Upper lobe of left lung (tissue), 4 donors: ENCODE data around the gene CAMSAP3.

Experiments used
- EP300 ChIP-seq, 4 donors: sonication (generic); formaldehyde crosslinking; IDR thresholded peaks; one replicate each; pipeline ENCODE4 v1.5.1; 2017; ENCODE audit warnings: antibody characterized with exemption in 4 of 4, control low read depth in 2 of 4
- POLR2A ChIP-seq, 4 donors: fragments of 450-650 bp; IDR thresholded peaks; one replicate each; pipeline ENCODE4 v1.5.1; 2016 to 2017; ENCODE audit warnings: antibody characterized with exemption in 4 of 4, mild to moderate bottlenecking in 2 of 4
- POLR2AphosphoS5 ChIP-seq, 2 donors: sonication (generic); formaldehyde crosslinking; IDR thresholded peaks; one replicate each; pipeline ENCODE4 v1.5.1; 2017; ENCODE audit warnings: antibody characterized with exemption in 2 of 2

DNA sequence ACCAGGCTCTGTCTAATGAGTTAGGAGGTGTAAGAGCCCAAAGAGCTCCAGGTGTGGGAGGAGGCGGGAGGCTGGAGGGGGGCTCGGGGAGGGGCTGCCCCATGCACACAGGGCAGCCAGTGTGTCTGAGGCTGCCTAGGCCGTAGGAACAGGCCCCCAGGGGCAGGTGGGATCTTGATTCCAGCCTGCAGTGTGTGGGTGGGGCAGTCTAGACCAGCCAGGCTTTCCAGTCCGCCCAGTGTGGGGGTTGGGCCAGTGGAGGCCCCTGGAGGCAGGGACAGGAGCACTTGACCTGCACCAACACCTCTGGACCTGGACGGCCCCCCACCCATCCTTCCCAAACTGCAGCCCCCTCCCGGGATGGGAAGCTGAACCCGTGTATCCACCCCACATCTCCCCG lies 5.4 kb upstream of the CAMSAP3 start:
- TF ChIP-seq POLR2A (IDR thresholded peaks at IDR 0.05), result no peak
- no peak for TF ChIP-seq POLR2AphosphoS5 (IDR thresholded peaks at IDR 0.05)
- TF ChIP-seq EP300 (IDR thresholded peaks at IDR 0.05), result no peak
